Cardiac fibroblast (primary cell): ENCODE measurements around the gene MPZL2.

Experiments
- DNase-seq, 2 donors: peaks; one replicate each; pipeline versions ENCODE4 v3.0.0 to v3.0.0-alpha.2; 2010; ENCODE audit warnings: low read depth in 2 of 2
- H3K4me3 ChIP-seq, 2 donors: replicated peaks in 1 of 2; 1 replicate in 1 of 2; 2 replicates in 1 of 2; pipeline ENCODE4 v1.5.1; 2011; ENCODE audit warnings: low read depth in 2 of 2, low read length in 2 of 2, mild to moderate bottlenecking in 2 of 2, moderate library complexity in 1 of 2
- TF ChIP-seq, protein P1 (sequence below): IDR thresholded peaks from one replicate; pipeline ENCODE4 v1.5.1; 2011; ENCODE audit warnings: low read depth, mild to moderate bottlenecking, low read length, inconsistent platforms

The MPZL2 gene

DNA sequence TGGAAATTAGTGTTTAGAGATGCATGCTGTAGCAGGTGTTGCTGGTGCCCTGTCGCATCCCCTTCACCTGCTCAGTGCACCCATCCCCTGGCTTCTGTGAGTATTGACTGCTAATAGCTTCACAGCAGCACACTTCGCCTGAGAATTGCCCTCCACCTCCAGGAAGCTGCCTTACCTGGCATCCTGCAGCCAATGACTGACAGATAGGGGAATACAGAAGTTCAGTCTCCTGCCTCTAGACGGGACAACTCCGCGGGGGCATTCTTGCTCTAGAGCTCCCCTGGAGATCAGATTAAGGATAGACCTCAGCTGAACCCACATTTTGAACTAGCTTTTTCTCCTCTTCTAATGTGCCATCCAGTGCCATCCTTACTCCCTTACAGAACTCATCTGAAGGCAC, 31.1 kb upstream of the MPZL2 start:
- H3K4me3 ChIP-seq: no peak overlapping the region
- DNase-seq: no peak
- TF ChIP-seq, protein P1, sequence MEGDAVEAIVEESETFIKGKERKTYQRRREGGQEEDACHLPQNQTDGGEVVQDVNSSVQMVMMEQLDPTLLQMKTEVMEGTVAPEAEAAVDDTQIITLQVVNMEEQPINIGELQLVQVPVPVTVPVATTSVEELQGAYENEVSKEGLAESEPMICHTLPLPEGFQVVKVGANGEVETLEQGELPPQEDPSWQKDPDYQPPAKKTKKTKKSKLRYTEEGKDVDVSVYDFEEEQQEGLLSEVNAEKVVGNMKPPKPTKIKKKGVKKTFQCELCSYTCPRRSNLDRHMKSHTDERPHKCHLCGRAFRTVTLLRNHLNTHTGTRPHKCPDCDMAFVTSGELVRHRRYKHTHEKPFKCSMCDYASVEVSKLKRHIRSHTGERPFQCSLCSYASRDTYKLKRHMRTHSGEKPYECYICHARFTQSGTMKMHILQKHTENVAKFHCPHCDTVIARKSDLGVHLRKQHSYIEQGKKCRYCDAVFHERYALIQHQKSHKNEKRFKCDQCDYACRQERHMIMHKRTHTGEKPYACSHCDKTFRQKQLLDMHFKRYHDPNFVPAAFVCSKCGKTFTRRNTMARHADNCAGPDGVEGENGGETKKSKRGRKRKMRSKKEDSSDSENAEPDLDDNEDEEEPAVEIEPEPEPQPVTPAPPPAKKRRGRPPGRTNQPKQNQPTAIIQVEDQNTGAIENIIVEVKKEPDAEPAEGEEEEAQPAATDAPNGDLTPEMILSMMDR: no peak

DNA sequence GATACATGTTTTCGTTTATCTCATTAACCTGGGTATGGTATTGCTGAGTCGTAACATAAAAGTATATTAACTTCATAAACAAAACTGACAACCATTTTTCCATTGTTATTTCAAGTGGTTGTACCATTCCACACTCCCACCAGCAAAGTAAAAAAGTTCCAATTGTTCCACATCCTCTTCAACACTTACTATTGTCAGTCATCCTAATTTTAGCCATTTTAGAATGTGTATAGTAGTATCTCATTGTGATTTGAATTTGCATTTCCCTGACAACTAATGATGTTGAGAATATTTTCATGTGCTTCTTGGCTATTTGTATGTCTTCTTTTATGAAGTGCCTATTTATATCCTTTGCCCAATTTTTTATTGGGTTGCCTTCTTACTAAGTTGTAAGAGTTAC, 30.0 kb upstream of the MPZL2 start:
- no peak for DNase-seq
- H3K4me3 ChIP-seq: no peak overlapping the region
- TF ChIP-seq, protein P1: no peak

DNA sequence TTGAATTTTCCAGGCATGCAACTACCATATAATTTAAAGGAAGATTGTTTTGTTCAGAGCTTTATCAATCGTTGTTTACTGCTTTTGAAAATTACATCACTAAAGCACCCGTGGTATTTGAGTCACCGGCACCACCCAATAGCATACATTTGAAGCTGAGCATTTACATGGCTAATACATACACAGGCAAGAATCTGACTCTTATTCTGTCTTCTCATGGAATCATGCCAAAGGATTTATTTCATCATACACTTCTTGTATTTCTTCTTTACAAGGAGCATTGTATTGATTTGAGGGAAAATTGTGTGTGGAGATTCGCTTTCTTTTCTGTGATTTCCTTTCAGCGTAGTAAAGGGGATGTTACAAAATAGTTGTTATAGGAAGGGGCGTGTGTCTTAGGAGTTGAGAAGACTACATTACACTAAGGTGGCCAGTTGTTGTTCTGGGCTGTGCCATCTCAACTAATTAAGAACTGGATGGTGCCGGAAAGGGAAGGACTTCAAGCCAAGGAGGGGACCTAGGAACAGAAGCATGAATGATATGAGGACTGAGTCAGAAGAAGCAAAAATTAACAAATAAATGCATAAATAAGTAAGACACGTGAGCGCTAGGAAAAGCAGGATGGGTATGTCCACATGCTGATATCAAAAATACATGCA, 27.5 kb upstream of the MPZL2 start:
- no peak overlapping the region for H3K4me3 ChIP-seq

DNA sequence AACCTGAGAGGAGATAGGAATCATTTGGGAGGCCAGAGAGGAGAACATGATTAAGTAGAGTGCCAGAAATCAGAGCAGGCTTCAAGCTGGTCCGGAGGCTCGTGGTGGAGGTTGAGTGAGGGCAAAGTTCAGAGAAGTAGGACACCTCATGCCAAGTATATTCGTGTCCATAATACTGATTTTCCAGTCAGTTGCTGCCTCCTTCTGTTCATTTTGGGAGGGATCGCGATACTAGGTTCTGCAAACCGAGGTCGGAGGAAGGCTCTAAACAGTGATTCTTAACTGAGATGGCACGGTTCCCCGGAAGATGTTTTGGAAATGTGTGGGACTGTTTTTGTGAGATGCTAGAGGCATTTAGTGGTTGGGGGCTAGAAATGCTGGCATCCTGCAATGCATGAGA, 26.8 kb upstream of the MPZL2 start:
- H3K4me3 ChIP-seq: no peak overlapping the region
- DNase-seq: peak; percentile 19 to 56
- TF ChIP-seq, protein P1: peak; percentile 30

More for the DNA sequence above, 27.5 kb upstream of the MPZL2 start:
- DNase-seq: peak in 1 of 2 donors; percentile 40
- TF ChIP-seq, protein P1: no peak

DNA sequence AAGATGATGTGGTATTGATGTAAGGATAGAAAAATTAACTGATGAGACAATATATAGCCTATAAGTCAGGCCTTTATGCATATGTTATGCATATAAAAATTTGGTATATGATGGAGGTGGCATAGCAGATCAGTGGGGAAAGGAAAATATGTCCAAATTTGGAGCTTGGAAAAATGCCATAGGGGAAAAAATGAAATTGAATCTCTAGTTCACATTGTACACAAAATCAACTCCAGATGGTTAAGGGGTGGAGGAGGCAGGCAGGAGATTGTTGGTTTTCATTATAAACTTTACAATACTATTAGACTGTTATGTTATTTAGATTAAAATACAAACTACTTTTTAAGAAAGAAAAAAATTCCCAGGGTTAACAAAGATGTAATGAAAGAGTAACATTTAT, 25.3 kb upstream of the MPZL2 start:
- TF ChIP-seq, protein P1: no peak
- no peak for DNase-seq
- no peak overlapping the region for H3K4me3 ChIP-seq

DNA sequence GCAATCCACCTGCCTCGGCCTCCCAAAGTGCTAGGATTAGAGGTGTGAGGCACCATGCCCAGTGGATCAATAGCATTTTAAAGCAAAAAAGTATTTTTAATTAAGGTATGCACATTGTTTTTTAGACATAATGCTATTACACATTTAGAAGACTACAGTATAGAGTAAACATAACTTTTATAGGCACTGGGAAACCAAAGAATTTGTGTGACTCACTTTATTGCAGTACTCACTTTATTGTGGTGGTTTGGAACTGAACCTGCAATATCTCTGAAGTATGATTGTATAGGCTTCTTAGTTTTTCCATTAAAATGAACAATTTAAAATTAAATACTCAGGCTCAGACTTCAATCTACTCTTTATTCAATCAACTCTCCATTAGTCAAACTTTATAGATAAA, 22.9 kb upstream of the MPZL2 start:
- peak in 1 of 2 donors; percentile 59 for DNase-seq
- TF ChIP-seq, protein P1: no peak
- no peak overlapping the region for H3K4me3 ChIP-seq

DNA sequence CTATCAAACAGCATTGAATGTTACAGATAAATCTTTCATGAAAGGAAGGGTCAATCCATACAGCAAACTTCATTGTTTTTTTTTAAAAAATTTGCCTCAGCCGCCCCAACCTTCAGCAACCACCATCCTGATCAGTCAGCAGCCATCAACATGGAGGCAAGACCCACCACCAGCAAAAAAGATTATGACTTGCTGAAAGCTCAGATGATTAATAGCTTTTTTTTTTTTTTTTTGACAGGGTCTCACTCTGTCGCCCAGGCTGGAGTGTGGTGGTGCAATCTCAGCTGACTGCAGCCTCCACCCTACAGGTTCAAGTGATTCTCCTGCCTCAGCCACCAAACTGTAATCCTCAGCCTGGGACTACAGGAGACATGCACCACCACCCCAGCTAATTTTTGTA, 22.4 kb upstream of the MPZL2 start:
- no peak for DNase-seq
- no peak overlapping the region for H3K4me3 ChIP-seq
- TF ChIP-seq, protein P1: no peak
